ENCODE measurements around the gene EPM2A. TPM values are rescaled to one million over a fixed set of nuclear protein-coding genes. Genes with fewer than 3 reads are reported as not detected.

The EPM2A gene
- total RNA-seq, 2 experiments from 2014 or later = 9.1 to 10.7 TPM

GRCh38 chr6:145690969-145691368 is 44.4 kb downstream of the EPM2A start:
- Mint-ChIP-seq H3K4me1 (ENCODE audit: low read depth) (peaks cover 6% of the 10 kb centered on the region), H3K9me3 (no peaks in the 10 kb centered on the region), H3K27ac (no peak overlapping the region), H3K36me3 (ENCODE audit: low read depth) (peaks cover 5% of the 10 kb centered on the region), H3K27me3 (no peaks in the 10 kb centered on the region), H3K4me3 (no peak overlapping the region)
- TF ChIP-seq CTCF (IDR thresholded peaks at IDR 0.05) = no peak
- DNase-seq (no peak), ATAC-seq (no peak)
- ChIA-PET POLR2A (no interaction called here), CTCF (no interaction called here)
- intact Hi-C loops (cut with micrococcal nuclease) = no loop called here

DNA sequence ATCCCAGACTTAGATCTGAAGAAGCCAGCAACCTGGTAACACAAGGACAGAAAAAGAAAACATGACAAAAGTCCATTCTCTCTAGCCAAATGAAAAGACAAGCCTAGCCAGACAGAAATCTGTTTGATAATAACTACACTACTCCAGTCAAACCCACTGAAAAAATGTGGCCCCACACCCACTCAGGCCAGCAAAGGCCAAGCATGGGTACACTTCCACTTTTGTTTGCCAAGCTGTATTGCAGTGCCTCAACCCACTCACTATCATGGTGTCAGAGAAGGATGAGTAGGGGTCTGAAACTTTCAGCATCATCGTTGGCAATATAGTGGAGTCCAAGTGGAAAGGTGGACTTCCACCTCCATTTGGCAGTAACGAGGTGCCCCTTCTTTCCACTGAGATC is 45.8 kb downstream of the EPM2A start:
- peaks cover 9% of the 10 kb centered on the region for H3K36me3 Mint-ChIP-seq (ENCODE audit: low read depth)
- ATAC-seq (no peak), DNase-seq (no peak)
- no peaks in the 10 kb centered on the region for H3K27me3 Mint-ChIP-seq
- no peak overlapping the region for H3K27ac Mint-ChIP-seq
- POLR2A ChIA-PET = no interaction called here
- H3K4me1 Mint-ChIP-seq (ENCODE audit: low read depth) = peaks cover 6% of the 10 kb centered on the region
- no peak overlapping the region for H3K4me3 Mint-ChIP-seq
- no peaks in the 10 kb centered on the region for H3K9me3 Mint-ChIP-seq
- TF ChIP-seq CTCF (IDR thresholded peaks at IDR 0.05) = no peak
- CTCF ChIA-PET = no interaction called here
- intact Hi-C loops (cut with micrococcal nuclease) = no loop called here

DNA sequence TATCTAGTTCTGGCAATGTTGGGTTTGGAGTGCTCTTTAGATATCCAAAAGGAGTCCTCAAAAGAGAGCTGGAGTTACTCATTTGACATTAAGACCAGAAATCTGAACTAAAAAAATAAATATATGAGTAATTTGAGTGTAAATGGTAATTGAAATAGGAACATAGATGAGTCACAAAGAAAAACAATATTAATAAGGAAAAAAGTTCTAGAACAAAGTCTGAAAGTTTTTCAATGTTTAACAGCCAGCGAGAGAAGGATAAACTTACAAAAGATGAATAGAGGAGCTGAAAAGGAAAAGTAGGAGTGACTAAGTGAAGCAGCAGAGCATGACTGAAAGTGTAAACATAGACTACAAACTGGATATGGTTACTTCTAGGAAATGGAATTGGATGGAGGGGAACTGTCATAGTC is 46.8 kb downstream of the EPM2A start:
- no peak for TF ChIP-seq CTCF (IDR thresholded peaks at IDR 0.05)
- H3K4me3 Mint-ChIP-seq = no peak overlapping the region

DNA sequence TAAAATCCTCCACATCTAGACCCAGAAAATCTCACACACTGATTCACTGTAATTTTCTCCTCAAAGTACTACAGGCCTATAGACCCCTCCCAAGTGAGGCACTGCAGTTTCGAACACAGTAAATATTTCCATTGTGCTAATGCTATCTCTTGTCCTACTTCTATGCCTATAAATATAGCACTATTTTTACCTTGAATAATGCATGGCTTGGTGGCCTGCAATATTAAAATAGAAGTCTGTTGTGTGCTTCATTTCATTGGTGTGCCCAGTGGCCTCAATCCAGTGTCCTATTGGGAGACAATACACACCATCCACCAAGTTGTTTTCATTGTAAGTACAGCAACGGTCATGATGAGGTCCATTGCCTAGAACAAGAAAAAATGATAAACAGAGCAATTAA is 49.4 kb downstream of the EPM2A start:
- intact Hi-C loops (cut with micrococcal nuclease) = no loop called here
- H3K9me3 Mint-ChIP-seq = peaks cover 5% of the 10 kb centered on the region
- H3K4me3 Mint-ChIP-seq = no peak overlapping the region
- ATAC-seq (no peak), DNase-seq (no peak)
- peaks cover 28% of the 10 kb centered on the region for H3K36me3 Mint-ChIP-seq (ENCODE audit: low read depth)
- ChIA-PET CTCF (interaction anchor here (2.5 kb wide), 1 partner anchor 52 kb away, joined by 7 read pairs; no protein-coding TSS in a partner anchor), POLR2A (no interaction called here)
- no peaks in the 10 kb centered on the region for H3K27me3 Mint-ChIP-seq
- peaks cover 6% of the 10 kb centered on the region for H3K4me1 Mint-ChIP-seq (ENCODE audit: low read depth)
- no peak for TF ChIP-seq CTCF (IDR thresholded peaks at IDR 0.05)
- H3K27ac Mint-ChIP-seq = no peak overlapping the region

More for the DNA sequence above, 46.8 kb downstream of the EPM2A start:
- Mint-ChIP-seq H3K27me3 (no peaks in the 10 kb centered on the region), H3K9me3 (no peaks in the 10 kb centered on the region), H3K4me1 (ENCODE audit: low read depth) (peaks cover 6% of the 10 kb centered on the region), H3K27ac (no peak overlapping the region), H3K36me3 (ENCODE audit: low read depth) (peaks cover 16% of the 10 kb centered on the region)
- no peak for DNase-seq
- intact Hi-C loops (cut with micrococcal nuclease) = no loop called here
- ChIA-PET POLR2A (no interaction called here), CTCF (interaction anchor here (0.6 kb wide), 1 partner anchor 48 kb away, joined by 3 read pairs; no protein-coding TSS in a partner anchor)
- no peak for ATAC-seq

GRCh38 chr6:145681965-145682364 is 53.4 kb downstream of the EPM2A start:
- H3K27me3 Mint-ChIP-seq = no peaks in the 10 kb centered on the region
- no peak for DNase-seq
- H3K4me1 Mint-ChIP-seq (ENCODE audit: low read depth) = no peaks in the 10 kb centered on the region
- H3K9me3 Mint-ChIP-seq = peaks cover 7% of the 10 kb centered on the region
- H3K27ac Mint-ChIP-seq = no peak overlapping the region
- H3K4me3 Mint-ChIP-seq = no peak overlapping the region
- peaks cover 43% of the 10 kb centered on the region for H3K36me3 Mint-ChIP-seq (ENCODE audit: low read depth)
- TF ChIP-seq CTCF (IDR thresholded peaks at IDR 0.05) = no peak
- POLR2A ChIA-PET = no interaction called here
- intact Hi-C loops (cut with micrococcal nuclease) = no loop called here
- ATAC-seq = no peak
- CTCF ChIA-PET = no interaction called here
